Kidney capillary endothelial cell (primary cell): ENCODE results near the gene ZPR1.
A peak's percentile ranks its signal among the peaks of the same experiment; 100 is the strongest.

Experiments used
- DNase-seq: peaks from one replicate; pipeline ENCODE4 v3.0.0-alpha.2; 2018; ENCODE audit warnings: low spot score

The ZPR1 gene

GRCh38 chr11:116750070-116750718 is 37.6 kb downstream of the ZPR1 start:
- no peak for DNase-seq

- no peak for DNase-seq
Measured at GRCh38 chr11:116742104-116742503, 45.7 kb downstream of the ZPR1 start.

GRCh38 chr11:116740741-116741140 is 47.1 kb downstream of the ZPR1 start:
- DNase-seq = no peak

- no peak for DNase-seq
Measured at GRCh38 chr11:116738975-116739374, 48.8 kb downstream of the ZPR1 start.

GRCh38 chr11:116736763-116737162 is 51.1 kb downstream of the ZPR1 start:
- no peak for DNase-seq

GRCh38 chr11:116733969-116734508 is 53.8 kb downstream of the ZPR1 start:
- DNase-seq = no peak

DNA sequence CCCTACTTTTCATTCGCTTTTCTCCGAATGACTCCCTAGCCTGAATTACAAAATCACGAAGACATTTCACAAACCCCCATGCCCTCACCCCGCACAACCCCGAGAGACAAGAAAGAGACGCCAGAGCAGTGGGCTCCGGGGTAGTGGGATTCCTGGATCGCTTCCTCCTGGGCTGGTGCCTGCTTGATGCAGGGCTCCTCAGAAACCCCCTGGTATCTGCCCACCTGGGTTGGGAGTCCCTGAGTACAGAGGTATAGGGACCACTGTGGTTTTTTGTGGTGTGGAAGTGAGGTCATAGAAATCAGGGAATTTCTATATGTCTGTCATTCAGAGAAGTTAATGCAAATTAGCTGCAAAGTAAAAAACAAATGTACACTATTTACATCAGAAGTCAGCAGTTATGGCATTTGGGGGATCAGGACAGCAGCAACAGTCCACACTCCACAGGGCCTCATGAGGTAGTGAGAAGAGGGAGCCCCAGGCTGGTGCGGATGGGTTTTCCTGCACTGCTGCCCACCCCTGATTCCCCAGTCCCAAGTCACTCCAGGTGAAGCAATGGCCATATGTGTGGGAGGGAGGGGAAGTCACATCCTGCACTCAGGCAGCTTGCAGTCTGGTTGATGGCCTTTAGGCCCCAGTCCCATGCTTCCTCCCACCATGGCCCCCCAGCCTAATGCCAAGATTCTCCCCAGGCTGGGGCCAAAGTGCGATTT is 54.6 kb downstream of the ZPR1 start:
- DNase-seq = no peak

- peak; percentile 68 for DNase-seq
Measured at GRCh38 chr11:116732271-116733042, 55.4 kb downstream of the ZPR1 start.

GRCh38 chr11:116731821-116732220 is 56.0 kb downstream of the ZPR1 start:
- no peak for DNase-seq

DNA sequence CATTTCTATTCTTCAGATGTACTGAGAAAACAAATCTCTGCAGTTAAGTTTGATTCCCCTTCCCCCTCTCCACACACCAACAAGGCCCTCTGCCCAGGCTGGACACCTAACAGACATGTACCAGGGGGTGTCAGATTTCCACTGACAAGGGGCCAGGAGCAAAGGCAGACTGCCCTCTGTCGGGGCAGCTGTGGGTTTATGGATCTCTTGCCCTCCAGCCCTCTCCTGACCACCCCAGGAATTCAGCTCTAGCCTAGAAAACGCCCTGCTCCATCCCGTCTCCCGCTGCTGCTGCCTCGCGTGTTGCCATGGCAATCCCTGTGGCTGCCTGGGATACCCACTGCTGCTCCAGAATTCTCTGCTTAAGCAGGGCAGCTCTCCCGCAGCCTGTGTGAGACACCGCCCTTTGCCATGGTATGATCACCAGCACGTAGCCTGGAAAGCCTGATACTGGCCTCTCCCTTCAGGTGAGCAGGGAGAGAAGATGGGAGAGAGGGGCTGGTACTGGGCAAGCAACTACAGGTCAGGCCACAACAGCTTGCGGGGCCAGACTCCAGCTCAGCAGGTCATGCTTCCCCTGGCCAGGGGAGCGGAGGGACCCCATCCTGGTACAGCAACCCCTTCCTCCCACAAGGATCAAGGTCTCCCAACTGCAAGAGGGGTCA is 56.6 kb downstream of the ZPR1 start:
- DNase-seq = no peak

GRCh38 chr11:116730601-116731000 is 57.2 kb downstream of the ZPR1 start:
- DNase-seq = no peak

DNA sequence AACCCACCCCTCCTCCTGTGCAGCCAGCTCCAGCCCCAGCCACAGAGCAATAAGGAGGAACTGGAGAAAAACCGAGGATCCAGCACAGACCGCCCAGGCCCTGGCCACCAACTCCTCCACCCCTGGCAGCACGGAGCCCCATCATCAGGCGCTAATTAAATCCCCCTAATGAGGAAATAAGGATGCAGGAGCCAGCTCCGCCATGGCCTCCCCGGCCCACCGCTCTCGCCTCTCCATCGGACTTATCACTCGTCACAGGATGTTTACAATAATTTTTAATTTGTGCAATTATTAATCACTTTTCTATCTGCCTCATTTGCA is 57.6 kb downstream of the ZPR1 start:
- no peak for DNase-seq

GRCh38 chr11:116729501-116730240 is 58.2 kb downstream of the ZPR1 start:
- no peak for DNase-seq

DNA sequence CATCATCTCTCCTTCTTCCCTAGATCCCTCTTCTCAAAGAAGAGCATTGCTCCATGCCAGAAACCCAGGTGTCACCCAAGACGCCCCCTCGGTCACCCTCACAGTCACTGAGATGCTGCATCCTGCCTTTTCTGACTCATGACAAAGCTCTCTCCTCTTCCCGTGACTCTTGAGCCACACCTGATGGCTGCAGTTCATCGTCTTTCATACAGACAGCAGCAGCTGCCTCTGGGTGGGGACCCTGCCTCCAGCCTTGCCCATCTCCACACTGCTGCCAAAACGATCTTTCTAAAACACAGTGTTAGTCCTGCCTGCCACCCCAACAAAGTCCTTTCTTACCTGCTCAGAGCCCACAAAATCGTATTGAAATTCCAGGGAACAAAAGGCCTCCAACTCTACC is 59.8 kb downstream of the ZPR1 start:
- no peak for DNase-seq

GRCh38 chr11:116725434-116726221 is 62.2 kb downstream of the ZPR1 start:
- DNase-seq = no peak

- DNase-seq = no peak
Measured at GRCh38 chr11:116724813-116725212, 63.0 kb downstream of the ZPR1 start.
